ENCODE data around the gene TMCC1. TPM values are rescaled to one million over a fixed set of nuclear protein-coding genes. Genes with fewer than 3 reads are reported as not detected.

The TMCC1 gene
- total and polyA plus RNA-seq, 2 donors (not counting 1 experiment from before 2014, with no cell fraction given): 8.5 to 32.2 TPM

GRCh38 chr3:129927072-129927471, 33.6 kb upstream of the TMCC1 start:
- Histone ChIP-seq H3K27ac (ENCODE audit: low read length in 2 of 2) (no peak overlapping the region), H3K27me3 (replicated peaks in 1 of 4; ENCODE audit: control extremely low read depth in 1 of 4, control insufficient read depth in 3 of 4, insufficient read depth in 4 of 4, low read length in 3 of 4) (no peaks in the 10 kb centered on the region), H2AFZ (ENCODE audit: insufficient read depth, low read depth, low read length, poor library complexity, severe bottlenecking) (no peak overlapping the region), H3K4me1 (ENCODE audit: control insufficient read depth in 2 of 2, insufficient read depth in 2 of 2, low read length in 2 of 2) (no peaks in the 10 kb centered on the region), H3K4me3 (ENCODE audit: control extremely low read depth in 1 of 5, extremely low read depth in 1 of 5, insufficient read depth in 1 of 5, low read depth in 2 of 5, low read length in 4 of 5) (no peak overlapping the region), H3K36me3 (replicated peaks in 1 of 2; ENCODE audit: control extremely low read depth in 1 of 2, control insufficient read depth in 1 of 2, extremely low read depth in 1 of 2, insufficient read depth in 2 of 2, low read length in 1 of 2) (no peaks in the 10 kb centered on the region), H3K4me2 (replicated peaks; ENCODE audit: low read depth, low read length, poor library complexity, severe bottlenecking) (no peak overlapping the region), H4K20me1 (ENCODE audit: control insufficient read depth, insufficient read depth, low read length, poor library complexity, severe bottlenecking) (no peaks in the 10 kb centered on the region), H3K9me3 (ENCODE audit: control extremely low read depth in 1 of 3, control insufficient read depth in 2 of 3, insufficient read depth in 1 of 3, low read length in 2 of 3) (peaks cover 4 to 43% (median 10%) of the 10 kb centered on the region in 3 donors), H3K9ac (ENCODE audit: low read length) (no peak overlapping the region), H3K79me2 (ENCODE audit: control insufficient read depth, insufficient read depth, low read length) (no peaks in the 10 kb centered on the region)
- Mint-ChIP-seq H3K4me3 (no peak overlapping the region), H3K4me1 (no peaks in the 10 kb centered on the region), H3K27ac (no peak overlapping the region), H3K27me3 (peaks cover 6% of the 10 kb centered on the region), H3K9me3 (ENCODE audit: insufficient read depth) (peaks cover 10% of the 10 kb centered on the region)
- intact Hi-C loops (cut with micrococcal nuclease): no loop called here
- no peak for TF ChIP-seq EZH2 (IDR thresholded peaks at IDR 0.05; ENCODE audit: borderline replicate concordance, insufficient read depth, low read depth, low read length, poor library complexity, severe bottlenecking)
- TF ChIP-seq, protein P1, sequence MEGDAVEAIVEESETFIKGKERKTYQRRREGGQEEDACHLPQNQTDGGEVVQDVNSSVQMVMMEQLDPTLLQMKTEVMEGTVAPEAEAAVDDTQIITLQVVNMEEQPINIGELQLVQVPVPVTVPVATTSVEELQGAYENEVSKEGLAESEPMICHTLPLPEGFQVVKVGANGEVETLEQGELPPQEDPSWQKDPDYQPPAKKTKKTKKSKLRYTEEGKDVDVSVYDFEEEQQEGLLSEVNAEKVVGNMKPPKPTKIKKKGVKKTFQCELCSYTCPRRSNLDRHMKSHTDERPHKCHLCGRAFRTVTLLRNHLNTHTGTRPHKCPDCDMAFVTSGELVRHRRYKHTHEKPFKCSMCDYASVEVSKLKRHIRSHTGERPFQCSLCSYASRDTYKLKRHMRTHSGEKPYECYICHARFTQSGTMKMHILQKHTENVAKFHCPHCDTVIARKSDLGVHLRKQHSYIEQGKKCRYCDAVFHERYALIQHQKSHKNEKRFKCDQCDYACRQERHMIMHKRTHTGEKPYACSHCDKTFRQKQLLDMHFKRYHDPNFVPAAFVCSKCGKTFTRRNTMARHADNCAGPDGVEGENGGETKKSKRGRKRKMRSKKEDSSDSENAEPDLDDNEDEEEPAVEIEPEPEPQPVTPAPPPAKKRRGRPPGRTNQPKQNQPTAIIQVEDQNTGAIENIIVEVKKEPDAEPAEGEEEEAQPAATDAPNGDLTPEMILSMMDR (IDR thresholded peaks at IDR 0.05): no peak
- no peak for ATAC-seq (ENCODE audit: low read depth)
- 100% methylated on average over 2 of the region's 5 CpGs for WGBS (ENCODE audit: insufficient coverage)
- DNase-seq: no peak
- CTCF ChIA-PET: interaction anchor here (0.7 to 1.2 kb wide), 2 partner anchors 14 to 15 kb away, joined by 3 to 4 read pairs; no protein-coding TSS in a partner anchor
- POLR2A ChIA-PET: no interaction called here

DNA sequence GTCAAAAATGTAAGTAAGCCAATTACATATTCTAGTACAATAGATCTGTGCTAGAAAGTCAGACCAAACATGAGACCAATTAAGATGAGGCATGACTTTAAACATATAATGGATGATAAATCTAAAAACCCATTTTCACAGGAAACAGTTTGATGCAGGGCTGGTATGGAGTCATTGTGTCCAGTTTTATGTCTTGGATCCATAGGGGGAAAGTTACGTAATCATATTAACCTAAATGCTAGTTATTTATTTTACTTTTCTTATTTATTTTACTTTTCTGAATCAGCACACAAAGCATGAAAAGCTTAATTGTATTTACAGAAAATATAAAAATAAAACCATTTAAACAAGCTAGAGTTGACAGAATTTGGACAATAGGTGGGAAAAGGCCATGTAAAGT, 26.3 kb upstream of the TMCC1 start:
- H3K9me3 Mint-ChIP-seq (ENCODE audit: insufficient read depth): peaks cover 8% of the 10 kb centered on the region
- no peak for DNase-seq
- H3K4me1 Mint-ChIP-seq: no peaks in the 10 kb centered on the region
- Histone ChIP-seq H3K4me3 (ENCODE audit: control extremely low read depth in 1 of 5, extremely low read depth in 1 of 5, insufficient read depth in 1 of 5, low read depth in 2 of 5, low read length in 4 of 5) (no peak overlapping the region), H3K4me1 (ENCODE audit: control insufficient read depth in 2 of 2, insufficient read depth in 2 of 2, low read length in 2 of 2) (no peaks in the 10 kb centered on the region), H3K27me3 (replicated peaks in 1 of 4; ENCODE audit: control extremely low read depth in 1 of 4, control insufficient read depth in 3 of 4, insufficient read depth in 4 of 4, low read length in 3 of 4) (no peaks in the 10 kb centered on the region), H2AFZ (ENCODE audit: insufficient read depth, low read depth, low read length, poor library complexity, severe bottlenecking) (no peak overlapping the region), H3K27ac (ENCODE audit: low read length in 2 of 2) (no peak overlapping the region), H3K36me3 (replicated peaks in 1 of 2; ENCODE audit: control extremely low read depth in 1 of 2, control insufficient read depth in 1 of 2, extremely low read depth in 1 of 2, insufficient read depth in 2 of 2, low read length in 1 of 2) (no peaks in the 10 kb centered on the region), H3K79me2 (ENCODE audit: control insufficient read depth, insufficient read depth, low read length) (no peaks in the 10 kb centered on the region), H4K20me1 (ENCODE audit: control insufficient read depth, insufficient read depth, low read length, poor library complexity, severe bottlenecking) (no peaks in the 10 kb centered on the region), H3K9ac (ENCODE audit: low read length) (no peak overlapping the region), H3K4me2 (replicated peaks; ENCODE audit: low read depth, low read length, poor library complexity, severe bottlenecking) (no peak overlapping the region), H3K9me3 (ENCODE audit: control extremely low read depth in 1 of 3, control insufficient read depth in 2 of 3, insufficient read depth in 1 of 3, low read length in 2 of 3) (peaks cover 2 to 53% (median 30%) of the 10 kb centered on the region in 3 donors)
- ChIA-PET POLR2A (no interaction called here), CTCF (interaction anchor here (0.6 to 1.5 kb wide), 2 partner anchors 10 to 14 kb away, joined by 4 read pairs; no protein-coding TSS in a partner anchor)
- H3K27me3 Mint-ChIP-seq: peaks cover 4% of the 10 kb centered on the region
- no CpG with 5 or more reads among the region's 1 CpG for WGBS (ENCODE audit: insufficient coverage)
- intact Hi-C loops (cut with micrococcal nuclease): no loop called here
- ATAC-seq (ENCODE audit: low read depth): no peak
- TF ChIP-seq, protein P1 (IDR thresholded peaks at IDR 0.05): no peak
- no peak for TF ChIP-seq EZH2 (IDR thresholded peaks at IDR 0.05; ENCODE audit: borderline replicate concordance, insufficient read depth, low read depth, low read length, poor library complexity, severe bottlenecking)
- H3K4me3 Mint-ChIP-seq: no peak overlapping the region
- H3K27ac Mint-ChIP-seq: no peak overlapping the region

All from B cell (primary cell).